ENCODE results near the gene APC.

The APC gene

DNA sequence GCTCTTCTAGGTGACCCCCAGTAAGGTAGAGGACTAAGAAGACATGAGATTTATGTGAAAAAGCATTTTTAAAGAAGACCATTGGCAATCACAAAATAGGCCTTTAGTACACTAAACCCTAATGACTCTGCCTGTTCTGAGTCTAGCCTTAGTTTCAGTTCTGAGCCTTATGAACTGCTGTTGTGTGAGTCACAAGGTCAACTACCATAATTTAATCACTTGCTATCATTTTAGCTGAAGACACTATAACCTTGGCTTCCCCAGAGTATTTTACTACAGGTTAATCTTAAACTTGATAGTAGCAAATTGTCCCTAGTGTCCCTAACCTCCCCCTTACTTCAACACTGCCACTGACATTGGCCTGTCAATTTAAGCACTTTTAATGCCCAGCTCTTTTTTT lies 34.4 kb downstream of the APC start:
- Histone ChIP-seq H3K27ac (ENCODE audit: insufficient read depth in 1 of 2, low read depth in 1 of 2, low read length in 2 of 2, poor library complexity in 1 of 2, severe bottlenecking in 2 of 2) (no peak overlapping the region), H3K9me3 (ENCODE audit: control extremely low read depth in 1 of 5, control insufficient read depth in 4 of 5, insufficient read depth in 2 of 5, low read depth in 1 of 5, low read length in 4 of 5) (no peaks in the 10 kb centered on the region), H3K4me3 (ENCODE audit: control insufficient read depth in 1 of 7, extremely low read depth in 1 of 7, insufficient read depth in 4 of 7, low read depth in 2 of 7, low read length in 6 of 7) (no peak overlapping the region), H3K36me3 (ENCODE audit: control insufficient read depth in 4 of 4, insufficient read depth in 4 of 4, low read length in 3 of 4) (peaks cover 6 to 46% (median 27%) of the 10 kb centered on the region in 4 experiments), H3K4me1 (ENCODE audit: control extremely low read depth in 1 of 4, control insufficient read depth in 4 of 4, insufficient read depth in 4 of 4, low read length in 3 of 4) (no peaks in the 10 kb centered on the region), H3K27me3 (replicated peaks in 2 of 5; ENCODE audit: control insufficient read depth in 4 of 5, insufficient read depth in 5 of 5, low read length in 4 of 5) (no peaks in the 10 kb centered on the region)
- no peak for DNase-seq
- ChIA-PET CTCF (interaction anchor here (0.5 to 1.1 kb wide), 2 partner anchors 14 to 84 kb away, joined by 3 read pairs; no protein-coding TSS in a partner anchor), POLR2A (no interaction called here)

DNA sequence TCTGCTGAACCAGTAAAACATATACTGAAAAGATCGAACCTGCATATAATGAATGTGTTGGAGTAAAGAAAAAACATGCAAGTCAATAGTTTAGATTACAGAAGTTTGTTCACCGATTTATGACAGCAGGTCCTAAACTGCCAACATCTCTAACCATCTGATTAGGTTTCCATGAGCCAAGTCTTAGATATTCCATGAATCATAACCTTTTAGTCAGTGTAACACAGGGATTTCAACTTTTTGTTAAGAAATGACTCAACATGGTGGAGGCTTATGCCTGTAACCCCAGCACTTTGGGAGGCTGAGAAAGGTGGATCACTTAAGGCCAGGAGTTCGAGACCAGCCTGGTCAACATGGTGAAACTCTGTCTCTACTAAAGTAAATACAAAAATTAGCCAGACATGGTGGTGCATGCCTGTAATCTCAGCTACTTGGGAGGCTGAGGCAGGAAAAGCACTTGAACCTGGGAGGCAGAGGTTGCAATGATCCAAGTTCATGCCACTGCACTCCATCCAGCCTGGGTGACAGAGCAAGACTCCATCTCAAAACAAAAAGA lies 38.7 kb downstream of the APC start:
- Histone ChIP-seq H3K27ac (ENCODE audit: insufficient read depth in 1 of 2, low read depth in 1 of 2, low read length in 2 of 2, poor library complexity in 1 of 2, severe bottlenecking in 2 of 2) (no peak overlapping the region), H3K36me3 (ENCODE audit: control insufficient read depth in 4 of 4, insufficient read depth in 4 of 4, low read length in 3 of 4) (peaks cover 9 to 33% (median 20%) of the 10 kb centered on the region in 4 experiments), H3K4me3 (ENCODE audit: control insufficient read depth in 1 of 7, extremely low read depth in 1 of 7, insufficient read depth in 4 of 7, low read depth in 2 of 7, low read length in 6 of 7) (no peak overlapping the region), H3K27me3 (replicated peaks in 2 of 5; ENCODE audit: control insufficient read depth in 4 of 5, insufficient read depth in 5 of 5, low read length in 4 of 5) (no peaks in the 10 kb centered on the region), H3K9me3 (ENCODE audit: control extremely low read depth in 1 of 5, control insufficient read depth in 4 of 5, insufficient read depth in 2 of 5, low read depth in 1 of 5, low read length in 4 of 5) (no peaks in the 10 kb centered on the region), H3K4me1 (ENCODE audit: control extremely low read depth in 1 of 4, control insufficient read depth in 4 of 4, insufficient read depth in 4 of 4, low read length in 3 of 4) (peaks cover 0 to 3% (median 0%) of the 10 kb centered on the region in 4 experiments)
- POLR2A ChIA-PET: no interaction called here
- 86% methylated on average over 1 of the region's 3 CpGs for WGBS (ENCODE audit: insufficient coverage)
- DNase-seq: no peak
- CTCF ChIA-PET: no interaction called here

DNA sequence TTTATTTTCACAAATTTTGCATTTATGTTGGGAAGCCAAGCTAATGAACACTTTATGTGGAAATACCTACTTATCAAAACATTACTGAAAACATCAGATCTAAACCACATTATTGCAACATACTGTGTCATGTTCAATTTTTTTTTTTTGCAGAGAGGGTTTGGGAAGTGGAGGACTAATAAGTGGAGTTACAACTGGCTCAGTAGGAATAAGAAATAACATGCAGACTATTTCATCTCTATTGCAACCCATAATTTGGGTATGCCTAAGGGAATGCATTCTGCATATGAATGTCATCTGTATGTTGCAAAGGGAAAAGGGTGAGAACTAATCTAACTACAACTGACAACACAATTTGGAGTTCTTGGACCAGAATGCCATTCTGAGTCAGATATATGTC lies 41.8 kb downstream of the APC start:
- POLR2A ChIA-PET: interaction anchor here (0.6 kb wide), 1 partner anchor 10 kb away, joined by 6 read pairs; no protein-coding TSS in a partner anchor
- H3K27me3 ChIP-seq (replicated peaks in 2 of 5; ENCODE audit: control insufficient read depth in 4 of 5, insufficient read depth in 5 of 5, low read length in 4 of 5): no peaks in the 10 kb centered on the region
- no peaks in the 10 kb centered on the region for H3K9me3 ChIP-seq (ENCODE audit: control extremely low read depth in 1 of 5, control insufficient read depth in 4 of 5, insufficient read depth in 2 of 5, low read depth in 1 of 5, low read length in 4 of 5)
- no peak overlapping the region for H3K4me3 ChIP-seq (ENCODE audit: control insufficient read depth in 1 of 7, extremely low read depth in 1 of 7, insufficient read depth in 4 of 7, low read depth in 2 of 7, low read length in 6 of 7)
- peak in 2 of 3 donors; percentile 4 to 7 for DNase-seq
- H3K4me1 ChIP-seq (ENCODE audit: control extremely low read depth in 1 of 4, control insufficient read depth in 4 of 4, insufficient read depth in 4 of 4, low read length in 3 of 4): peaks cover 0 to 3% (median 0%) of the 10 kb centered on the region in 4 experiments
- H3K36me3 ChIP-seq (ENCODE audit: control insufficient read depth in 4 of 4, insufficient read depth in 4 of 4, low read length in 3 of 4): peaks cover 11 to 28% (median 25%) of the 10 kb centered on the region in 4 experiments
- H3K27ac ChIP-seq (ENCODE audit: insufficient read depth in 1 of 2, low read depth in 1 of 2, low read length in 2 of 2, poor library complexity in 1 of 2, severe bottlenecking in 2 of 2): no peak overlapping the region
- CTCF ChIA-PET: interaction anchor here (0.9 kb wide), 1 partner anchor 94 kb away, joined by 3 read pairs; no protein-coding TSS in a partner anchor

DNA sequence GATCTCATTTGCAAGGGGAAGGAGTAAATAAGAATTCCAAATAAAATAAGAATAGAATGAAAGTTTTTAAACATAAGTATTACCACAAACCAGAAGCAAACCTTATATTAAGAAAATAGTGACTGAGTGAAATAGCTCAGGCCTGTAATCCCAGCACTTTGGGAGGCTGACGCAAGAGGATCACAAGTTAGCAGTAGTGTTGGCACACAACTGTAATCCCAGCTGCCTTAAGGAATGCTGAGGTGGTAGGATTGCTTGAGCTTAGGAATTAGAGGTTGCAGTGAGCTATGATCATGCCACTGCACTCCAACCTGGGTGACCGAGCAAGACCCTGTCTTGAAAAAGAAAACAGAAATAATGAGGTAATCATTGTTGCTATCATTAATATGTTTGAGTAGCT lies 47.0 kb downstream of the APC start:
- peaks cover 9 to 21% (median 11%) of the 10 kb centered on the region in 4 experiments for H3K36me3 ChIP-seq (ENCODE audit: control insufficient read depth in 4 of 4, insufficient read depth in 4 of 4, low read length in 3 of 4)
- 100% methylated on average over 2 of the region's 2 CpGs for WGBS (ENCODE audit: insufficient coverage)
- H3K9me3 ChIP-seq (ENCODE audit: control extremely low read depth in 1 of 5, control insufficient read depth in 4 of 5, insufficient read depth in 2 of 5, low read depth in 1 of 5, low read length in 4 of 5): no peaks in the 10 kb centered on the region
- ChIA-PET POLR2A (no interaction called here), CTCF (interaction anchor here (1.7 kb wide), 1 partner anchor 14 kb away, joined by 3 read pairs; no protein-coding TSS in a partner anchor)
- H3K4me3 ChIP-seq (ENCODE audit: control insufficient read depth in 1 of 7, extremely low read depth in 1 of 7, insufficient read depth in 4 of 7, low read depth in 2 of 7, low read length in 6 of 7): no peak overlapping the region
- no peaks in the 10 kb centered on the region for H3K27me3 ChIP-seq (replicated peaks in 2 of 5; ENCODE audit: control insufficient read depth in 4 of 5, insufficient read depth in 5 of 5, low read length in 4 of 5)
- no peak overlapping the region for H3K27ac ChIP-seq (ENCODE audit: insufficient read depth in 1 of 2, low read depth in 1 of 2, low read length in 2 of 2, poor library complexity in 1 of 2, severe bottlenecking in 2 of 2)
- no peaks in the 10 kb centered on the region for H3K4me1 ChIP-seq (ENCODE audit: control extremely low read depth in 1 of 4, control insufficient read depth in 4 of 4, insufficient read depth in 4 of 4, low read length in 3 of 4)
- DNase-seq: no peak

DNA sequence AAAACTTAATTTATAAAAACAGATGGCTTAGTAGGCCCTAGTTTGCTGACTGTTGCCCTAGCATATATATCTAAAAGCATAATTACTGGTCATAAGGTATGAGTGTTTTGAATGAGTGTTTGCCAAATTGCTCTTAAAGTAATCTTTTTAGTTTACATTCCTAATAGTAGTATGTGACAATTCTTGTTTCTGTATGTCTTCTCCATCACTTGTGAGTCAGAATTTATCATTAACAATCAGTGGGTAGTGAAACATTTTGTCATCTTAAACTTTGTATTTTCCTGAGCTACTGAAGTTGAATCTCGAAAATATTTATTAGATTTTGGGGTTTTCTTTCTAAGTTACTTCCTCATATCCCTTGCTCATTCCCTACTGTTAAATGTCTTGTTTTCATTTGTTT lies 49.6 kb downstream of the APC start:
- no CpG with 5 or more reads among the region's 1 CpG for WGBS (ENCODE audit: insufficient coverage)
- POLR2A ChIA-PET: interaction anchor here (0.5 kb wide), 1 partner anchor 147 kb away, joined by 3 read pairs; no protein-coding TSS in a partner anchor

DNA sequence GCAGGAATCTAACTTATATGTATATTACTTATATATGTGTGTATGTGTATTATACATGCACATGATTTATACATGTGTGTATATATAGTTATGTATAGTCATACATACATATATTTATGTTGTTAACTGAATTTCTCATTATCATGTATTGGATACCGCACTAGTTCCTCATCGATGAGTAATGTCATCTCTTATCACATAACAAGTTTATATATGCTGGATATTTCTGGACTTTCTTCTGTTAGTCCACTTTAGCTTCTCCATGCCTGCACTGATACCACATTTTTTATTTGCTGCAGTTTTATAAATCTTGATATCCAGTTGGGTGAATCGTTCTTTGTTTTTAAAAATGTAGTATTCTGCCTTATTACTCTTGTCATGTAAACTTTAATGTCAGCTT lies 50.2 kb downstream of the APC start:
- ChIA-PET POLR2A (interaction anchor here (0.5 kb wide), 1 partner anchor 147 kb away, joined by 3 read pairs; no protein-coding TSS in a partner anchor), CTCF (no interaction called here)
- no CpG with 5 or more reads among the region's 3 CpGs for WGBS (ENCODE audit: insufficient coverage)

More for the DNA sequence above, 49.6 kb downstream of the APC start:
- no peak overlapping the region for H3K4me3 ChIP-seq (ENCODE audit: control insufficient read depth in 1 of 7, extremely low read depth in 1 of 7, insufficient read depth in 4 of 7, low read depth in 2 of 7, low read length in 6 of 7)
- no peak overlapping the region for H3K27ac ChIP-seq (ENCODE audit: insufficient read depth in 1 of 2, low read depth in 1 of 2, low read length in 2 of 2, poor library complexity in 1 of 2, severe bottlenecking in 2 of 2)
- H3K36me3 ChIP-seq (ENCODE audit: control insufficient read depth in 4 of 4, insufficient read depth in 4 of 4, low read length in 3 of 4): peaks cover 7 to 14% (median 9%) of the 10 kb centered on the region in 4 experiments
- H3K9me3 ChIP-seq (ENCODE audit: control extremely low read depth in 1 of 5, control insufficient read depth in 4 of 5, insufficient read depth in 2 of 5, low read depth in 1 of 5, low read length in 4 of 5): no peaks in the 10 kb centered on the region
- CTCF ChIA-PET: no interaction called here
- no peaks in the 10 kb centered on the region for H3K27me3 ChIP-seq (replicated peaks in 2 of 5; ENCODE audit: control insufficient read depth in 4 of 5, insufficient read depth in 5 of 5, low read length in 4 of 5)
- no peaks in the 10 kb centered on the region for H3K4me1 ChIP-seq (ENCODE audit: control extremely low read depth in 1 of 4, control insufficient read depth in 4 of 4, insufficient read depth in 4 of 4, low read length in 3 of 4)
- no peak for DNase-seq

DNA sequence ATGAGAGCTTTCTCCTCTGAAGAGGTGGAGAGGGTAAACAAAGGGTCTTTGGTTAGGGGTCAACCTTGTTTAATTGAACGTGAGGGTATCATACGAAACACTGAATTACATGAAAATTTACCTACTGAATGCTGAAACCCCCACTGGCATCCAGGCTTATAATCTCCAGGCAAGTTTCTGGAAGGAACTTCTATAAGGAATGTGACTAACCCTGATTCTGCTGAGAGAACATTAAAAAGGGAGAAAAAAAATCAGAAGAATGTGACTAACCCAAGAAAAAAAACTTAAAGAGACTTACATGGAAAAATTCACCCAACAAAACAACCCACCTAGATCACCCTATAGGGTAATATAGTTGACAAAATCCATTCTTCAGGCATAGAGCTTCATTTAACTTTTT lies 55.5 kb downstream of the APC start:
- Histone ChIP-seq H3K4me1 (ENCODE audit: control extremely low read depth in 1 of 4, control insufficient read depth in 4 of 4, insufficient read depth in 4 of 4, low read length in 3 of 4) (peaks cover 0 to 2% (median 0%) of the 10 kb centered on the region in 4 experiments), H3K4me3 (ENCODE audit: control insufficient read depth in 1 of 7, extremely low read depth in 1 of 7, insufficient read depth in 4 of 7, low read depth in 2 of 7, low read length in 6 of 7) (no peak overlapping the region), H3K27me3 (replicated peaks in 2 of 5; ENCODE audit: control insufficient read depth in 4 of 5, insufficient read depth in 5 of 5, low read length in 4 of 5) (no peaks in the 10 kb centered on the region), H3K36me3 (ENCODE audit: control insufficient read depth in 4 of 4, insufficient read depth in 4 of 4, low read length in 3 of 4) (peaks cover 15 to 33% (median 25%) of the 10 kb centered on the region in 4 experiments), H3K9me3 (ENCODE audit: control extremely low read depth in 1 of 5, control insufficient read depth in 4 of 5, insufficient read depth in 2 of 5, low read depth in 1 of 5, low read length in 4 of 5) (no peaks in the 10 kb centered on the region), H3K27ac (ENCODE audit: insufficient read depth in 1 of 2, low read depth in 1 of 2, low read length in 2 of 2, poor library complexity in 1 of 2, severe bottlenecking in 2 of 2) (no peak overlapping the region)
- WGBS (ENCODE audit: insufficient coverage): 90% methylated on average over 2 of the region's 2 CpGs
- CTCF ChIA-PET: interaction anchor here (0.8 kb wide), 1 partner anchor 242 kb away, joined by 3 read pairs; no protein-coding TSS in a partner anchor
- POLR2A ChIA-PET: no interaction called here
- DNase-seq: no peak

More for the DNA sequence above, 50.2 kb downstream of the APC start:
- Histone ChIP-seq H3K4me1 (ENCODE audit: control extremely low read depth in 1 of 4, control insufficient read depth in 4 of 4, insufficient read depth in 4 of 4, low read length in 3 of 4) (no peaks in the 10 kb centered on the region), H3K36me3 (ENCODE audit: control insufficient read depth in 4 of 4, insufficient read depth in 4 of 4, low read length in 3 of 4) (peaks cover 8 to 13% (median 10%) of the 10 kb centered on the region in 4 experiments), H3K4me3 (ENCODE audit: control insufficient read depth in 1 of 7, extremely low read depth in 1 of 7, insufficient read depth in 4 of 7, low read depth in 2 of 7, low read length in 6 of 7) (no peak overlapping the region), H3K27ac (ENCODE audit: insufficient read depth in 1 of 2, low read depth in 1 of 2, low read length in 2 of 2, poor library complexity in 1 of 2, severe bottlenecking in 2 of 2) (no peak overlapping the region), H3K27me3 (replicated peaks in 2 of 5; ENCODE audit: control insufficient read depth in 4 of 5, insufficient read depth in 5 of 5, low read length in 4 of 5) (no peaks in the 10 kb centered on the region), H3K9me3 (ENCODE audit: control extremely low read depth in 1 of 5, control insufficient read depth in 4 of 5, insufficient read depth in 2 of 5, low read depth in 1 of 5, low read length in 4 of 5) (no peaks in the 10 kb centered on the region)
- no peak for DNase-seq
